SK-N-SH (cell line): ENCODE results near the gene CISD3. TPM values are rescaled to one million over a fixed set of nuclear protein-coding genes. Genes with fewer than 3 reads are reported as not detected.

Source experiments
- CTCF ChIA-PET: fragments of 300-600, 350-600 bp; formaldehyde crosslinking; extraction: SDS; loops from one replicate; lab custom pipeline; 2021; lab: Yijun Ruan, JAX
- POLR2A ChIA-PET: fragments of 350-600 bp; sonication (Branson Sonifier 250); formaldehyde crosslinking; extraction: SDS; loops from one replicate; lab custom pipeline; 2020; ENCODE audit warnings: antibody characterized with exemption, inconsistent platforms; lab: Yijun Ruan, JAX
- DNase-seq: peaks from one replicate; pipeline ENCODE4 v3.0.0; 2012
- H2AFZ ChIP-seq: fragments of 200-600 bp; sonication (generic); 2 replicates; pipeline ENCODE4 v1.8.1; 2016; ENCODE audit warnings: antibody characterized with exemption, mild to moderate bottlenecking, low read depth
- H3F3A ChIP-seq: fragments of 200-600 bp; sonication (generic); replicated peaks from 2 replicates; pipeline ENCODE3; 2016; ENCODE audit warnings: antibody characterized with exemption, mild to moderate bottlenecking; ENCODE audit not compliant: insufficient read depth
- H3K27ac ChIP-seq, 2 experiments: fragments of 200-500 bp in 1 of 2; fragments of 200-600 bp in 1 of 2; sonication (Bioruptor generic) in 1 of 2; sonication (generic), shearing (Covaris generic) in 1 of 2; 2 replicates each; pipeline versions ENCODE4 v1.5.1 to v1.6.1; 2014 to 2016; ENCODE audit warnings: low read depth in 2 of 2, inconsistent platforms in 1 of 2, low read length in 1 of 2, mild to moderate bottlenecking in 1 of 2, mixed read lengths in 1 of 2
- H3K27me3 ChIP-seq: fragments of 200-600 bp; sonication (generic), shearing (Covaris generic); 2 replicates; pipeline ENCODE4 v1.6.1; 2016; ENCODE audit warnings: mixed run types; ENCODE audit not compliant: insufficient read depth
- H3K36me3 ChIP-seq, 2 experiments: fragments of 200-500 bp in 1 of 2; fragments of 200-600 bp in 1 of 2; sonication (Bioruptor generic) in 1 of 2; sonication (generic) in 1 of 2; replicated peaks in 1 of 2; 2 replicates each; pipeline versions ENCODE3 to v1.5.1; 2014 to 2016; ENCODE audit warnings: low read length in 1 of 2, mild to moderate bottlenecking in 1 of 2; ENCODE audit not compliant: insufficient read depth in 2 of 2, control insufficient read depth in 1 of 2
- H3K4me1 ChIP-seq, 2 experiments: fragments of 200-500 bp in 1 of 2; fragments of 200-600 bp in 1 of 2; sonication (Bioruptor generic) in 1 of 2; sonication (generic), shearing (Covaris generic) in 1 of 2; 2 replicates each; pipeline versions ENCODE4 v1.5.1 to v1.6.1; 2014 to 2016; ENCODE audit warnings: low read depth in 1 of 2, low read length in 1 of 2, mixed run types in 1 of 2; ENCODE audit not compliant: insufficient read depth in 2 of 2, control insufficient read depth in 1 of 2
- H3K4me2 ChIP-seq: fragments of 200-600 bp; sonication (generic), shearing (Covaris generic); 2 replicates; pipeline ENCODE4 v1.6.1; 2017; ENCODE audit warnings: mixed run types
- H3K4me3 ChIP-seq, 2 experiments: fragments of 200-500 bp in 1 of 2; fragments of 200-600 bp in 1 of 2; sonication (Bioruptor generic) in 1 of 2; sonication (generic), shearing (Covaris generic) in 1 of 2; 2 replicates each; pipeline versions ENCODE4 v1.5.1 to v1.8.1; 2014 to 2016; ENCODE audit warnings: low read depth in 2 of 2, inconsistent platforms in 1 of 2, low read length in 1 of 2, mild to moderate bottlenecking in 1 of 2, mixed read lengths in 1 of 2, moderate library complexity in 1 of 2
- H3K79me2 ChIP-seq: fragments of 200-600 bp; sonication (generic); 2 replicates; pipeline ENCODE4 v1.8.1; 2017; ENCODE audit warnings: mild to moderate bottlenecking; ENCODE audit not compliant: insufficient read depth
- H3K9ac ChIP-seq: fragments of 200-600 bp; sonication (generic); 2 replicates; pipeline ENCODE4 v1.6.1; 2017; ENCODE audit warnings: mixed run types
- H3K9me2 ChIP-seq: fragments of 200-600 bp; sonication (generic); 2 replicates; pipeline ENCODE4 v1.6.1; 2017; ENCODE audit warnings: mixed run types
- H3K9me3 ChIP-seq: fragments of 200-600 bp; sonication (generic); 2 replicates; pipeline ENCODE4 v1.6.1; 2017; ENCODE audit warnings: mixed run types, mild to moderate bottlenecking, moderate library complexity
- H4K20me1 ChIP-seq: fragments of 200-600 bp; sonication (generic); 2 replicates; pipeline ENCODE4 v1.6.1; 2017; ENCODE audit warnings: mild to moderate bottlenecking, mixed run types; ENCODE audit not compliant: insufficient read depth
- CHD2 ChIP-seq: fragments of 150-350 bp; IDR thresholded peaks from 2 replicates; pipeline ENCODE4 v1.6.1; 2018; ENCODE audit warnings: low read length; ENCODE audit not compliant: partially characterized antibody
- FOXJ3 ChIP-seq: sonication (generic); formaldehyde crosslinking; IDR thresholded peaks from 2 replicates; pipeline ENCODE4 v1.5.1; 2020; ENCODE audit warnings: mild to moderate bottlenecking, missing genetic modification reagents
- FOXM1 ChIP-seq: IDR thresholded peaks from 2 replicates; pipeline ENCODE4 v1.4.0; 2012; ENCODE audit warnings: low read depth, mild to moderate bottlenecking
- JUND ChIP-seq: IDR thresholded peaks from 2 replicates; pipeline ENCODE4 v1.4.0; 2012
- MXI1 ChIP-seq: IDR thresholded peaks from 2 replicates; pipeline ENCODE4 v1.6.1; 2012; ENCODE audit warnings: mild to moderate bottlenecking, low read depth, low read length, improper control_type of control experiment
- NRF1 ChIP-seq: IDR thresholded peaks from 2 replicates; pipeline ENCODE4 v1.6.1; 2012; ENCODE audit warnings: low read depth, mild to moderate bottlenecking, low read length
- POLR2AphosphoS5 ChIP-seq: IDR thresholded peaks from 2 replicates; pipeline ENCODE4 v1.6.1; 2012; ENCODE audit warnings: low read depth, low read length
- RFX5 ChIP-seq: IDR thresholded peaks from 2 replicates; pipeline ENCODE4 v1.6.1; 2012; ENCODE audit warnings: mild to moderate bottlenecking, improper control_type of control experiment, low read length
- RXRA ChIP-seq: IDR thresholded peaks from 2 replicates; pipeline ENCODE4 v1.4.0; 2012; ENCODE audit warnings: low read depth, mild to moderate bottlenecking, borderline replicate concordance
- SIN3A ChIP-seq: IDR thresholded peaks from 2 replicates; pipeline ENCODE4 v1.6.1; 2012; ENCODE audit warnings: low read depth, mild to moderate bottlenecking, low read length, moderate library complexity, borderline replicate concordance
- TCF12 ChIP-seq: IDR thresholded peaks from 2 replicates; pipeline ENCODE4 v1.4.0; 2012
- YY1 ChIP-seq: IDR thresholded peaks from 2 replicates; pipeline ENCODE4 v1.4.0; 2012; ENCODE audit warnings: low read depth, mild to moderate bottlenecking
- WGBS: methylation state at CpG from one replicate; pipeline ENCODE4 v1.1.6; 2017; ENCODE audit warnings: low lambda C conversion rate; 5-methylcytosine and 5-hydroxymethylcytosine counted together
- polyA plus RNA-seq, 3 experiments: library from polyadenylated mRNA; depleted of rRNA; stranded (reverse); fragments of >200 nt; gene quantifications; 2 replicates each; pipeline ENCODE4 v1.2.3, GENCODE V29; 2012

CISD3 gene
- polyA plus RNA-seq, 1 of the 3 experiments (the other 2 are of a cell fraction): 16.5 TPM

- no peaks in the 10 kb centered on the region for H3K9me3 ChIP-seq
- peaks cover 5% of the 10 kb centered on the region; the same call in 1 of the 2 replicates for H4K20me1 ChIP-seq
- no peak for DNase-seq
- POLR2A ChIA-PET: interaction anchor here (1.0 to 1.6 kb wide), 2 partner anchors 22 to 32 kb away, joined by 3 to 5 read pairs; partner anchors contain the start of gene MLLT6
- H3K9me2 ChIP-seq: no peaks in the 10 kb centered on the region
- WGBS: 97% methylated on average over 5 of the region's 8 CpGs
- H3F3A ChIP-seq: peaks cover 27% of the 10 kb centered on the region
- TF ChIP-seq FOXM1 (no peak), RXRA (no peak)
- TF ChIP-seq, all 33 proteins: peak for 0
- Histone ChIP-seq H3K27ac (peak overlapping the region in 1 of 2 experiments; percentile 23; a peak in 1 of 4 replicates), H3K4me1 (peaks cover 12 to 64% of the 10 kb centered on the region in 2 experiments; a peak in 1 of 4 replicates), H3K79me2 (peaks cover 25% of the 10 kb centered on the region; the same call in 1 of the 2 replicates), H2AFZ (no peak overlapping the region), H3K9ac (no peak overlapping the region), H3K4me2 (no peak overlapping the region), H3K27me3 (no peaks in the 10 kb centered on the region), H3K36me3 (peaks cover 8% of the 10 kb centered on the region in 2 experiments), H3K4me3 (no peak overlapping the region)
- CTCF ChIA-PET: interaction anchor here (0.8 to 3.4 kb wide), 9 partner anchors 10 to 425 kb away, joined by 3 to 18 read pairs (median 4); no protein-coding TSS in a partner anchor
These were observed 1.8 kb upstream of the CISD3 start for GRCh38 chr17:38728290-38728831.

GRCh38 chr17:38729368-38729885 lies 714 bp upstream of the CISD3 start:
- Histone ChIP-seq H3K27ac (peak overlapping the region; percentile 44 to 98; a peak in 3 of 4 replicates), H3K9me3 (no peaks in the 10 kb centered on the region), H3K79me2 (peaks cover 28% of the 10 kb centered on the region; the same call in 1 of the 2 replicates), H3K9ac (peak overlapping the region; percentile 68; the same call in 1 of the 2 replicates), H3K27me3 (no peaks in the 10 kb centered on the region)
- DNase-seq: no peak
- no peak for TF ChIP-seq RFX5
- no peak for TF ChIP-seq CHD2
- no peak for TF ChIP-seq TCF12
- no peak for TF ChIP-seq YY1
- TF ChIP-seq SIN3A: no peak
- no peak for TF ChIP-seq FOXJ3
- no peak for TF ChIP-seq POLR2AphosphoS5
- TF ChIP-seq JUND: no peak
- TF ChIP-seq MXI1: no peak
- TF ChIP-seq NRF1: no peak
- TF ChIP-seq, all 33 proteins: peak for 0
- Histone ChIP-seq H3K4me3 (peak overlapping the region; percentile 68 to 79), H4K20me1 (peaks cover 14% of the 10 kb centered on the region; the same call in 1 of the 2 replicates), H2AFZ (peak overlapping the region; percentile 88; the same call in 1 of the 2 replicates), H3K4me1 (peaks cover 7 to 69% of the 10 kb centered on the region in 2 experiments; a peak in 1 of 4 replicates), H3K36me3 (peaks cover 11 to 18% of the 10 kb centered on the region in 2 experiments), H3K4me2 (peak overlapping the region; percentile 81), H3K9me2 (no peaks in the 10 kb centered on the region), H3F3A (peaks cover 27% of the 10 kb centered on the region)
- ChIA-PET CTCF (interaction anchor here (0.8 to 3.4 kb wide), 7 partner anchors 8 to 424 kb away, joined by 3 to 18 read pairs (median 4); no protein-coding TSS in a partner anchor), POLR2A (no interaction called here)
- 46% methylated on average over 14 of the region's 14 CpGs for WGBS
